ENCODE results near the gene TUBB. TPM values are rescaled to one million over a fixed set of nuclear protein-coding genes. Genes with fewer than 3 reads are reported as not detected.
A peak's percentile ranks its signal among the peaks of the same experiment; 100 is the strongest.

The TUBB gene
- polyA plus RNA-seq, 1 donor: 512 TPM

GRCh38 chr6:30688569-30688968 is 31.6 kb upstream of the TUBB start:
- Histone ChIP-seq H3K36me3 (ENCODE audit: control insufficient read depth, insufficient read depth, low read length) (no peaks in the 10 kb centered on the region), H3K4me1 (ENCODE audit: control insufficient read depth, insufficient read depth, low read length) (peaks cover 20% of the 10 kb centered on the region), H3K4me3 (ENCODE audit: low read length) (no peak overlapping the region), H3K9me3 (ENCODE audit: control insufficient read depth, low read depth, low read length) (peaks cover 7% of the 10 kb centered on the region), H3K27me3 (ENCODE audit: control insufficient read depth, insufficient read depth, low read length) (peaks cover 5% of the 10 kb centered on the region), H3K27ac (ENCODE audit: low read length) (no peak overlapping the region)
- no CpG with 5 or more reads among the region's 9 CpGs for WGBS (ENCODE audit: insufficient coverage, low lambda C conversion rate)
- no peak for DNase-seq

- H3K36me3 ChIP-seq (ENCODE audit: control insufficient read depth, insufficient read depth, low read length): no peaks in the 10 kb centered on the region
- no peak overlapping the region for H3K27ac ChIP-seq (ENCODE audit: low read length)
- no peak overlapping the region for H3K4me3 ChIP-seq (ENCODE audit: low read length)
- no peak for DNase-seq
- peaks cover 20% of the 10 kb centered on the region for H3K4me1 ChIP-seq (ENCODE audit: control insufficient read depth, insufficient read depth, low read length)
- H3K27me3 ChIP-seq (ENCODE audit: control insufficient read depth, insufficient read depth, low read length): peaks cover 5% of the 10 kb centered on the region
- H3K9me3 ChIP-seq (ENCODE audit: control insufficient read depth, low read depth, low read length): peaks cover 7% of the 10 kb centered on the region
- 55% methylated on average over 2 of the region's 11 CpGs for WGBS (ENCODE audit: insufficient coverage, low lambda C conversion rate)
Measured at GRCh38 chr6:30689022-30689865, 30.9 kb upstream of the TUBB start.

- no peaks in the 10 kb centered on the region for H3K36me3 ChIP-seq (ENCODE audit: control insufficient read depth, insufficient read depth, low read length)
- DNase-seq: no peak
- H3K4me3 ChIP-seq (ENCODE audit: low read length): peak overlapping the region; percentile 75
- peaks cover 7% of the 10 kb centered on the region for H3K9me3 ChIP-seq (ENCODE audit: control insufficient read depth, low read depth, low read length)
- H3K4me1 ChIP-seq (ENCODE audit: control insufficient read depth, insufficient read depth, low read length): peaks cover 20% of the 10 kb centered on the region
- peaks cover 5% of the 10 kb centered on the region for H3K27me3 ChIP-seq (ENCODE audit: control insufficient read depth, insufficient read depth, low read length)
- no CpG with 5 or more reads among the region's 4 CpGs for WGBS (ENCODE audit: insufficient coverage, low lambda C conversion rate)
- H3K27ac ChIP-seq (ENCODE audit: low read length): peak overlapping the region; percentile 80
Measured at GRCh38 chr6:30689985-30690384, 30.2 kb upstream of the TUBB start.

GRCh38 chr6:30690403-30691207 is 29.5 kb upstream of the TUBB start, which contains the start of gene NRM:
NRM (minus strand) TSS chr6:30690984; CDS start chr6:30690974, 10 bp downstream.
- H3K27me3 ChIP-seq (ENCODE audit: control insufficient read depth, insufficient read depth, low read length): peaks cover 3% of the 10 kb centered on the region
- peaks cover 7% of the 10 kb centered on the region for H3K9me3 ChIP-seq (ENCODE audit: control insufficient read depth, low read depth, low read length)
- peak; percentile 83 to 90 for DNase-seq
- no peaks in the 10 kb centered on the region for H3K36me3 ChIP-seq (ENCODE audit: control insufficient read depth, insufficient read depth, low read length)
- peak within 1 kb of the TSS; percentile 80 for H3K27ac ChIP-seq (ENCODE audit: low read length)
- peak within 1 kb of the TSS; percentile 75 for H3K4me3 ChIP-seq (ENCODE audit: low read length)
- H3K4me1 ChIP-seq (ENCODE audit: control insufficient read depth, insufficient read depth, low read length): peaks cover 20% of the 10 kb centered on the region
- 0% methylated on average over 3 of the region's 40 CpGs for WGBS (ENCODE audit: insufficient coverage, low lambda C conversion rate)

GRCh38 chr6:30691208-30691847 is 28.8 kb upstream of the TUBB start:
- Histone ChIP-seq H3K36me3 (ENCODE audit: control insufficient read depth, insufficient read depth, low read length) (no peaks in the 10 kb centered on the region), H3K27me3 (ENCODE audit: control insufficient read depth, insufficient read depth, low read length) (no peaks in the 10 kb centered on the region), H3K4me3 (ENCODE audit: low read length) (peak overlapping the region; percentile 75), H3K9me3 (ENCODE audit: control insufficient read depth, low read depth, low read length) (peaks cover 4% of the 10 kb centered on the region), H3K27ac (ENCODE audit: low read length) (peak overlapping the region; percentile 31), H3K4me1 (ENCODE audit: control insufficient read depth, insufficient read depth, low read length) (peaks cover 13% of the 10 kb centered on the region)
- no CpG with 5 or more reads among the region's 8 CpGs for WGBS (ENCODE audit: insufficient coverage, low lambda C conversion rate)
- DNase-seq: no peak

- Histone ChIP-seq H3K4me1 (ENCODE audit: control insufficient read depth, insufficient read depth, low read length) (no peaks in the 10 kb centered on the region), H3K27me3 (ENCODE audit: control insufficient read depth, insufficient read depth, low read length) (no peaks in the 10 kb centered on the region), H3K27ac (ENCODE audit: low read length) (no peak overlapping the region), H3K4me3 (ENCODE audit: low read length) (no peak overlapping the region), H3K36me3 (ENCODE audit: control insufficient read depth, insufficient read depth, low read length) (peaks cover 2% of the 10 kb centered on the region), H3K9me3 (ENCODE audit: control insufficient read depth, low read depth, low read length) (no peaks in the 10 kb centered on the region)
- WGBS (ENCODE audit: insufficient coverage, low lambda C conversion rate): no CpG with 5 or more reads among the region's 5 CpGs
- DNase-seq: no peak
Measured at GRCh38 chr6:30696432-30696831, 23.7 kb upstream of the TUBB start.

- H3K27me3 ChIP-seq (ENCODE audit: control insufficient read depth, insufficient read depth, low read length): no peaks in the 10 kb centered on the region
- H3K4me3 ChIP-seq (ENCODE audit: low read length): no peak overlapping the region
- H3K36me3 ChIP-seq (ENCODE audit: control insufficient read depth, insufficient read depth, low read length): peaks cover 17% of the 10 kb centered on the region
- DNase-seq: peak; percentile 69 to 84
- H3K27ac ChIP-seq (ENCODE audit: low read length): peak overlapping the region; percentile 50
- H3K4me1 ChIP-seq (ENCODE audit: control insufficient read depth, insufficient read depth, low read length): no peaks in the 10 kb centered on the region
- H3K9me3 ChIP-seq (ENCODE audit: control insufficient read depth, low read depth, low read length): no peaks in the 10 kb centered on the region
- no CpG with 5 or more reads among the region's 4 CpGs for WGBS (ENCODE audit: insufficient coverage, low lambda C conversion rate)
Measured at GRCh38 chr6:30700340-30700739, 19.8 kb upstream of the TUBB start.

GRCh38 chr6:30703011-30703410 is 17.1 kb upstream of the TUBB start:
- Histone ChIP-seq H3K4me1 (ENCODE audit: control insufficient read depth, insufficient read depth, low read length) (no peaks in the 10 kb centered on the region), H3K4me3 (ENCODE audit: low read length) (no peak overlapping the region), H3K27me3 (ENCODE audit: control insufficient read depth, insufficient read depth, low read length) (no peaks in the 10 kb centered on the region), H3K9me3 (ENCODE audit: control insufficient read depth, low read depth, low read length) (no peaks in the 10 kb centered on the region), H3K27ac (ENCODE audit: low read length) (no peak overlapping the region), H3K36me3 (ENCODE audit: control insufficient read depth, insufficient read depth, low read length) (peaks cover 25% of the 10 kb centered on the region)
- no CpG with 5 or more reads among the region's 10 CpGs for WGBS (ENCODE audit: insufficient coverage, low lambda C conversion rate)
- DNase-seq: no peak

- Histone ChIP-seq H3K36me3 (ENCODE audit: control insufficient read depth, insufficient read depth, low read length) (peaks cover 27% of the 10 kb centered on the region), H3K27me3 (ENCODE audit: control insufficient read depth, insufficient read depth, low read length) (no peaks in the 10 kb centered on the region), H3K27ac (ENCODE audit: low read length) (no peak overlapping the region), H3K4me3 (ENCODE audit: low read length) (no peak overlapping the region), H3K4me1 (ENCODE audit: control insufficient read depth, insufficient read depth, low read length) (no peaks in the 10 kb centered on the region), H3K9me3 (ENCODE audit: control insufficient read depth, low read depth, low read length) (no peaks in the 10 kb centered on the region)
- no CpG with 5 or more reads among the region's 4 CpGs for WGBS (ENCODE audit: insufficient coverage, low lambda C conversion rate)
- no peak for DNase-seq
Measured at GRCh38 chr6:30703821-30704220, 16.3 kb upstream of the TUBB start.

GRCh38 chr6:30705620-30706019 is 14.5 kb upstream of the TUBB start:
- Histone ChIP-seq H3K4me3 (ENCODE audit: low read length) (no peak overlapping the region), H3K9me3 (ENCODE audit: control insufficient read depth, low read depth, low read length) (no peaks in the 10 kb centered on the region), H3K36me3 (ENCODE audit: control insufficient read depth, insufficient read depth, low read length) (peaks cover 27% of the 10 kb centered on the region), H3K27ac (ENCODE audit: low read length) (no peak overlapping the region), H3K4me1 (ENCODE audit: control insufficient read depth, insufficient read depth, low read length) (no peaks in the 10 kb centered on the region), H3K27me3 (ENCODE audit: control insufficient read depth, insufficient read depth, low read length) (no peaks in the 10 kb centered on the region)
- 100% methylated on average over 2 of the region's 4 CpGs for WGBS (ENCODE audit: insufficient coverage, low lambda C conversion rate)
- DNase-seq: no peak

All from large intestine (tissue), 3 donors.